Activated CD4-positive, alpha-beta memory T cell treated with anti-CD3 and anti-CD28 coated beads, Interleukin-2, amount 10 ng/mL, durations not matched to agents 7 days and 5 days (primary cell): ENCODE results near the gene MAN1B1. TPM values are rescaled to one million over a fixed set of nuclear protein-coding genes. Genes with fewer than 3 reads are reported as not detected.
"Not testable (repeated sequence)": the region's sequence is repeated elsewhere in the genome, so short reads cannot be mapped to it uniquely, and the experiment has no call there.

Experiments
- CTCF ChIA-PET: fragments of 350-600 bp; sonication (Branson Sonifier 250); formaldehyde crosslinking; loops from one replicate; lab custom pipeline; 2021; ENCODE audit warnings: antibody characterized with exemption, inconsistent platforms; lab: Charles Lee
- POLR2A ChIA-PET: fragments of 350-600 bp; sonication (Branson Sonifier 250); formaldehyde crosslinking; loops from one replicate; lab custom pipeline; 2021; ENCODE audit warnings: antibody characterized with exemption; lab: Charles Lee
- DNase-seq: peaks from one replicate; pipeline ENCODE4 v3.0.0-alpha.2; 2020
- H3K27ac Mint-ChIP-seq: one replicate; pipeline ENCODE4 v1.8.0; 2021; ENCODE audit warnings: mild to moderate bottlenecking, mixed read lengths
- H3K27me3 Mint-ChIP-seq: one replicate; pipeline ENCODE4 v1.8.0; 2021; ENCODE audit warnings: mixed read lengths
- H3K36me3 Mint-ChIP-seq: one replicate; pipeline ENCODE4 v1.8.0; 2021; ENCODE audit warnings: low read depth, mixed read lengths
- H3K4me1 Mint-ChIP-seq: one replicate; pipeline ENCODE4 v1.8.0; 2021; ENCODE audit warnings: mixed read lengths
- H3K4me3 Mint-ChIP-seq: one replicate; pipeline ENCODE4 v1.8.0; 2021; ENCODE audit warnings: mild to moderate bottlenecking, mixed read lengths
- H3K9me3 Mint-ChIP-seq: one replicate; pipeline ENCODE4 v1.8.0; 2021; ENCODE audit warnings: mixed read lengths
- total RNA-seq, 2 experiments: library from RNA; stranded (reverse); gene quantifications; one replicate each; pipeline ENCODE4 v1.2.3, GENCODE V29; 2021

The MAN1B1 gene
- total RNA-seq, 2 experiments from 2014 or later = 51.4 to 51.9 TPM

- ChIA-PET POLR2A (interaction anchor here (0.8 to 5.7 kb wide), 26 partner anchors 9 to 403 kb away, joined by 3 to 37 read pairs (median 6); partner anchors contain the start of genes ANAPC2, CYSRT1, DPP7 and GRIN1), CTCF (interaction anchor here (0.6 to 3.1 kb wide), 18 partner anchors 13 to 402 kb away, joined by 3 to 25 read pairs (median 5); partner anchors contain the start of genes ANAPC2, CYSRT1, DPP7 and MAN1B1)
- no peak for DNase-seq
- H3K36me3 Mint-ChIP-seq = no peaks in the 10 kb centered on the region
- peak overlapping the region; percentile 76 for H3K27ac Mint-ChIP-seq
- no peaks in the 10 kb centered on the region for H3K9me3 Mint-ChIP-seq
- peaks cover 6% of the 10 kb centered on the region for H3K27me3 Mint-ChIP-seq
- peak overlapping the region; percentile 80 for H3K4me3 Mint-ChIP-seq
- H3K4me1 Mint-ChIP-seq = peaks cover 30% of the 10 kb centered on the region
These were observed 43.5 kb downstream of the MAN1B1 start for GRCh38 chr9:137130176-137130755.

DNA sequence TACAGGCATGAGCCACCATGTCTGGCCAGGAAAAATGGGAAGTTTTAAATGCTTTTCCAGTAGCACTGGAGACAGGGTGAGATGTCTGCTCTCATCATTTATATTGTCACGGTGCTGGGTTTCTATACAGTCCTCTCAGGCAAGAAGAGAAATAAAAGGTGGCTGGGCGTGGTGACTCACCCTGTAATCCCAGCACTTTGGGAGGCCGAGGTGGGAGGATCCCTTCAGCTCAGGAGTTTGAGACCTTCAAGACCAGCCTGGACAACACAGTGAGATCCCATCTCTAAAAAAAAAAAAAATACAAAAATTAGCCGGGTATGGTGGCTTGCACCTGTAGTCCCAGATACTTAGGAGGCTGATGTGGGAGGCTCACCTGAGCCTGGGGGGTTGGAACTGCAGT lies 47.4 kb downstream of the MAN1B1 start:
- CTCF ChIA-PET = interaction anchor here (0.7 to 0.9 kb wide), 3 partner anchors 36 to 721 kb away, joined by 3 to 4 read pairs (median 3); partner anchors contain the start of gene SAPCD2
- POLR2A ChIA-PET = no interaction called here
- no peak overlapping the region for H3K4me3 Mint-ChIP-seq
- H3K9me3 Mint-ChIP-seq = no peaks in the 10 kb centered on the region
- peaks cover 27% of the 10 kb centered on the region for H3K27me3 Mint-ChIP-seq
- no peak overlapping the region for H3K27ac Mint-ChIP-seq
- no peaks in the 10 kb centered on the region for H3K36me3 Mint-ChIP-seq
- no peak for DNase-seq
- H3K4me1 Mint-ChIP-seq = peaks cover 6% of the 10 kb centered on the region

DNA sequence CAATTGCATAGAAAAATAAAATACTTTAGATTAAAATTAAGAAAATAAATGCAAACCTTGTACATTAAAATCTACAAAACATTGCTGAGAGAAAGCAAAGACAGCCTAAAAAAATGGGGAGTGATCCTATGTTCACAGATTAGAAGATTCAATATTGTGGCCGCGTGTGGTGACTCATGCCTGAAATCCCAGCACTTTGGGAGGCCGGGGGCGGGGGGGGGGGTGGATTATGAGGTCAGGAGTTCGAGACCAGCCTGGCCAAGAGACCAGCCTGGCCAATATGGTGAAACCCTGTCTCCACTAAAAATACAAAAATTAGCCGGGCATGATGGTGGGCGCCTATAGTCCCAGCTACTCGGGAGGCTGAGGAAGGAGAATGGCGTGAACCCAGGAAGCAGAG lies 48.4 kb downstream of the MAN1B1 start:
- H3K4me3 Mint-ChIP-seq, H3K27ac Mint-ChIP-seq, H3K4me1 Mint-ChIP-seq, H3K9me3 Mint-ChIP-seq, POLR2A ChIA-PET, DNase-seq, H3K36me3 Mint-ChIP-seq: not testable (repeated sequence)
- peaks cover 35% of the 10 kb centered on the region for H3K27me3 Mint-ChIP-seq
- CTCF ChIA-PET = interaction anchor here (1.6 kb wide), 1 partner anchor 106 kb away, joined by 4 read pairs; no protein-coding TSS in a partner anchor

DNA sequence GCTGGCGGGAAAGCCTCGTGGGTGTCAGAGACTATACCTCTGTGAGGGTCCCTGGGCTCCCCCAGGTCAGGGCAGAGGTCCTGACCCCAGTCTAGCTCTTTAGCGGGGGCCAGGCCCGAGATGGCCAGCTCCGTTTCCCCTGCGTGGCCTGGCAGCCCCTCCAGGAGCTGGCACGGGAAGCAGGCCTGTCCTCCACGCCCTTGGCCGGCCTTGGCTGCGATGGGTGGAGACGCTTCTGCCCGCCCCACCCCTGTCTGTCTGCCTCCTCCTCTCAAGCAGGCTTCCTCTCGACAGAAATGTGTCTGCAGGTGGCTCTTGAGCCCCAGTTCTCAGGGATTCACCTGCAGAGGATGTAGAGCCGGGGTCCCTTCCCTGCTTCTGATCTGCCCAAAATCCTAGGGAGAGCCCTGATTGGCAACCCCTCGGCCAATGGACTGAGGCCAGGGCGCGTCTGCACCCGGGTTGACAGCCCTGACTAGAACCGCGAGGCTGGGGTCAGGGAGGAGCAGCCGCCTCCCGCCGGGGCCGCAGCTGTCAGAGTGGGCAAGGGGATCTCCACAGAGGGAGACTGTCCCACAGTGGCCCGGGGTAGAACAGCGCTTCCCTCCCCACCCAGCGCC lies 49.6 kb downstream of the MAN1B1 start:
- H3K27me3 Mint-ChIP-seq = peaks cover 44% of the 10 kb centered on the region
- no peak for DNase-seq
- CTCF ChIA-PET = interaction anchor here (1.6 kb wide), 1 partner anchor 107 kb away, joined by 4 read pairs; no protein-coding TSS in a partner anchor

GRCh38 chr9:137136881-137137607 lies 50.3 kb downstream of the MAN1B1 start:
- Mint-ChIP-seq H3K27me3 (peaks cover 46% of the 10 kb centered on the region), H3K9me3 (no peaks in the 10 kb centered on the region), H3K4me3 (no peak overlapping the region), H3K4me1 (peaks cover 5% of the 10 kb centered on the region), H3K36me3 (no peaks in the 10 kb centered on the region), H3K27ac (no peak overlapping the region)
- no peak for DNase-seq
- POLR2A ChIA-PET = no interaction called here
- CTCF ChIA-PET = no interaction called here

More for the DNA sequence above, 49.6 kb downstream of the MAN1B1 start:
- Mint-ChIP-seq H3K4me1 (peaks cover 5% of the 10 kb centered on the region), H3K36me3 (no peaks in the 10 kb centered on the region), H3K4me3 (no peak overlapping the region), H3K27ac (no peak overlapping the region), H3K9me3 (no peaks in the 10 kb centered on the region)
- POLR2A ChIA-PET = no interaction called here

DNA sequence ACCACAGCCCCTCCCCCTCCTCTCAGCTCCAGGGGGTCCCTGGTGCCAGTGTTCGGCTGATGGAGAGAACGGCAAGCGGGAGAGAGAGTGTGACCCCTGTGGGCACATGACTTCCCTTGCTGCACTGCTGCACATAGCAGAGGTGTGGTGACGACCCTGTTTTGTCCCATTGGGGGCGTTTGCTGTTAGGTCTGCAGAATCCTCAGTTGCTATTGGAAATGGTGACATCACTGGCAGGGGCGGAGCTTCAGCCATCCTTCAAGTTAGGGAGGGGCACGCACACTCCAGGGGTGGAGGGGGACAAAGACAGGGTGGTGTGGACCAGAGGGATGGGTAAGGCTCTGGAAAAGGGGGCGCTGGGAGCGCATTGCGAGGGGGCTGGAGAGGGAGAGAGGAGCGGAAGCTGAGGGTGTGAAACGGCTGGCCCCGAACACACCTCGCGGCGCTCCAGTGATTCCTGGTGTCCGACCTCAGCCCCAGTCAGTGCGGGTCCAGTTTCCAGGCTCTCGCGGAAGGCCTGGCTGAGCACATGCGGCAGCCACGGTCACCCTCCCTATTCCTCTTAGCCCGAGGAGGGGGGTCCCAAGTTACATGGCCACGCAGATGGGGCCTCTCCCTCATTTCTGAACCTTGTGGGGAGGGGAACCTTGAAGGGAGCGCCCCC lies 51.4 kb downstream of the MAN1B1 start:
- no peaks in the 10 kb centered on the region for H3K36me3 Mint-ChIP-seq
- peaks cover 49% of the 10 kb centered on the region for H3K27me3 Mint-ChIP-seq
- POLR2A ChIA-PET = interaction anchor here (0.6 to 1.9 kb wide), 2 partner anchors 9 to 86 kb away, joined by 3 to 12 read pairs; no protein-coding TSS in a partner anchor
- no peak for DNase-seq
- H3K27ac Mint-ChIP-seq = no peak overlapping the region
- peaks cover 5% of the 10 kb centered on the region for H3K4me1 Mint-ChIP-seq
- no peaks in the 10 kb centered on the region for H3K9me3 Mint-ChIP-seq
- CTCF ChIA-PET = no interaction called here
- H3K4me3 Mint-ChIP-seq = no peak overlapping the region

DNA sequence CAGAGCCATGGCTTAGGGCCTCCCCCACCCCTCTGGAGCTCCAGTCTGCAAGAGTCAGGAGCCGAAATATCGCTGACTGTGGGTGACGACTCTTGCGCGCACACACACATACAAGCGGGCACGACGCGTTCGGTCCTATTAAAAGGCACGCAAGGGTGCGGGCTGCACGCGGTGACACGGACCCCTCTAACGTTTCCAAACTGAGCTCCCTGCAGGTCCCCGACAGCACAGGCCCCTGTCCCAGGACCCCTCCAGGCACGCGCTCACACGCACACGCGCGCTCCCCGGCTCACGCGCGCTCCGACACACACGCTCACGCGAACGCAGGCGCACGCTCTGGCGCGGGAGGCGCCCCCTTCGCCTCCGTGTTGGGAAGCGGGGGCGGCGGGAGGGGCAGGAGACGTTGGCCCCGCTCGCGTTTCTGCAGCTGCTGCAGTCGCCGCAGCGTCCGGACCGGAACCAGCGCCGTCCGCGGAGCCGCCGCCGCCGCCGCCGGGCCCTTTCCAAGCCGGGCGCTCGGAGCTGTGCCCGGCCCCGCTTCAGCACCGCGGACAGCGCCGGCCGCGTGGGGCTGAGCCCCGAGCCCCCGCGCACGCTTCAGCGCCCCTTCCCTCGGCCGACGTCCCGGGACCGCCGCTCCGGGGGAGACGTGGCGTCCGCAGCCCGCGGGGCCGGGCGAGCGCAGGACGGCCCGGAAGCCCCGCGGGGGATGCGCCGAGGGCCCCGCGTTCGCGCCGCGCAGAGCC lies 52.1 kb downstream of the MAN1B1 start, which contains the start of gene GRIN1:
Gene GRIN1, plus strand, starts transcription at position 433 of the 746 bp plus-strand sequence. CDS start 333 bp downstream, outside the sequence.
- ChIA-PET POLR2A (interaction anchor here (1.3 to 1.9 kb wide), 2 partner anchors 9 to 50 kb away, joined by 4 to 12 read pairs; partner anchors contain the start of gene SSNA1), CTCF (no interaction called here)
- H3K36me3 Mint-ChIP-seq = no peaks in the 10 kb centered on the region
- H3K4me1 Mint-ChIP-seq = peaks cover 5% of the 10 kb centered on the region
- H3K27ac Mint-ChIP-seq = no peak within 1 kb of the TSS
- H3K27me3 Mint-ChIP-seq = peaks cover 49% of the 10 kb centered on the region
- H3K9me3 Mint-ChIP-seq = no peaks in the 10 kb centered on the region
- DNase-seq = peak; percentile 47
- no peak within 1 kb of the TSS for H3K4me3 Mint-ChIP-seq

- no peaks in the 10 kb centered on the region for H3K36me3 Mint-ChIP-seq
- ChIA-PET POLR2A (interaction anchor here (1.3 to 1.9 kb wide), 2 partner anchors 10 to 49 kb away, joined by 4 to 12 read pairs; partner anchors contain the start of gene SSNA1), CTCF (no interaction called here)
- H3K4me3 Mint-ChIP-seq = no peak overlapping the region
- H3K27me3 Mint-ChIP-seq = peaks cover 49% of the 10 kb centered on the region
- no peak for DNase-seq
- no peak overlapping the region for H3K27ac Mint-ChIP-seq
- no peaks in the 10 kb centered on the region for H3K9me3 Mint-ChIP-seq
- H3K4me1 Mint-ChIP-seq = peaks cover 5% of the 10 kb centered on the region
These were observed 52.8 kb downstream of the MAN1B1 start for GRCh38 chr9:137139468-137140150.

DNA sequence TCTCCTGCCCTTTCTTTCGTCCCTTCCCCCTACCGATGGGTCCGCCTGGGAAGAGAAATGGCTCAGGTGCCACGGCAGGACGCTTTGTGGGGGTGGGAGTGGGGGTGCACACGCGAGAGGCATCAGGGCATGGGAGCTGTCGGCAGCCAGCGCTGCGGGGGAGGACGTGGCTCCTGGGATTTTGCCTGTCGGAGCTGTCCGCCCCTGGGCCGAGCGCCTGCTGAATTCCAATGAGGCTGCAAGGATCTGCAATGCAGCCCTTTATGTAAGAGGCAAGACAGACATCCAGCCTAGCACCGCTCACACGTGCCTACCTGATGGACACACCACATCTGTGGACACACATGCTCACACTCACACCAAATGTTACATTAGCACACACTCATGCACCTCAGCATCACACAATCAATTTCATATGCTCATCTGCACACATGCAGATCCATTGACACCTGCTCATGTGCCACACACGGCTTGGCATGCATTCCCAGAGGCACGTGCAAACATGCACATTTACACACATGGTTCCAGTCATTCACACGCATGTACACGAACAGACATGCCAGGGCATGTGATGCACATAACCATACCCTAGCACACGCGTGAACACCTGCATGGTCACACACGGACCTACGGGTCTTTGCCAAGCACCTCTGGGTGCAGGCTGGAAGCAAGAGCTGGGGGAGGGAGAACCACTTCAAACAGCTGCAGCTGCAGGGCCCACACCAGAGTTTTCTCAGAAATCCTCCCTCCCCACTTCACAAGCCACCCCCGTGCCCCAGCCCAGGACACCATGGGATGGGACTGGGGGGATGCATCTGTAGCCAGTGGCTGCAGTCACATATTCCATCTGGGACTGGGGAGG lies 53.6 kb downstream of the MAN1B1 start:
- no peak overlapping the region for H3K4me3 Mint-ChIP-seq
- H3K27me3 Mint-ChIP-seq = peaks cover 47% of the 10 kb centered on the region
- no peaks in the 10 kb centered on the region for H3K36me3 Mint-ChIP-seq
- H3K9me3 Mint-ChIP-seq = no peaks in the 10 kb centered on the region
- H3K27ac Mint-ChIP-seq = no peak overlapping the region
- H3K4me1 Mint-ChIP-seq = peaks cover 5% of the 10 kb centered on the region
- CTCF ChIA-PET = no interaction called here
- DNase-seq = no peak
- POLR2A ChIA-PET = interaction anchor here (1.3 to 1.9 kb wide), 2 partner anchors 11 to 49 kb away, joined by 4 to 12 read pairs; partner anchors contain the start of gene SSNA1

DNA sequence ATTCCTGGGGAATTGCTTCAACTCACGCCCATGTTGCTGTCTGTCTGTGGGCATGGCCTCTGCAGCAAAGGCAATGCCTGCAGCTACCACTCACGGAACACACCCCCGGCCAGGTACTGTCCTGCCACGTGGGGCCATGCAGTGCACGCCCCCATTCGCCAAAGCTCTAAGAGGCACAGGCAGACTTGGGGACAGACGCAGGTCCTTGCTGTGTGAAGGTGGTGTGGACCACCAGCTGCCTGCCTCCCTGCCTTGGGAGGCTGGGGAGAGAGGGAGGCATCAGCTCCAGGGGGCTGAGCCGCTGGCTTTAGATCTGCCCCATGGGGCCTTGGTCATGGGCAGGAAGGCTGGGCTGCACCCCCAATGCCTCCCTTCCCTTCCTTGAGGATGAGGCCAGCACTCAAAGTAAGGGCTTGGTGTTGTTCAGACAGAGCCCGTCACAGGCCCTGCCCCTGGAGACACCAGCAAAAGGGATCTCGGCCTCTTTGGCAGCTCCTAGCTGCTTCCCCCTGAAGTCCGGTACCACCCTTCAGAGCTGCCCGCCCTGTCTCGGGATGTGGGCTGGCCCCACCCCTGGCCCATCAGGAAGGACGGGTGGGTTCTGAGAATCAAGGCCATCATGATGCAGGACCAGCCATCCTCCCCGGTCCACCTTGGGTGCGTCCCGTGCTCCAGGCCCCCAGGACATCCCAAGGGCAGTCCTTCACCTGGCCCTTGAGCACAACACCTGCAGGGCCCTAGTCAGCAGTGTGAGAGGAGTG lies 54.4 kb downstream of the MAN1B1 start:
- H3K9me3 Mint-ChIP-seq = no peaks in the 10 kb centered on the region
- peaks cover 5% of the 10 kb centered on the region for H3K4me1 Mint-ChIP-seq
- ChIA-PET CTCF (no interaction called here), POLR2A (no interaction called here)
- H3K27ac Mint-ChIP-seq = no peak overlapping the region
- no peak overlapping the region for H3K4me3 Mint-ChIP-seq
- no peaks in the 10 kb centered on the region for H3K36me3 Mint-ChIP-seq
- H3K27me3 Mint-ChIP-seq = peaks cover 43% of the 10 kb centered on the region
- no peak for DNase-seq
